ENCODE results near the gene PIM1. TPM values are rescaled to one million over a fixed set of nuclear protein-coding genes. Genes with fewer than 3 reads are reported as not detected.

Gene PIM1
- polyA plus RNA-seq, 1 experiment = 35.3 TPM

DNA sequence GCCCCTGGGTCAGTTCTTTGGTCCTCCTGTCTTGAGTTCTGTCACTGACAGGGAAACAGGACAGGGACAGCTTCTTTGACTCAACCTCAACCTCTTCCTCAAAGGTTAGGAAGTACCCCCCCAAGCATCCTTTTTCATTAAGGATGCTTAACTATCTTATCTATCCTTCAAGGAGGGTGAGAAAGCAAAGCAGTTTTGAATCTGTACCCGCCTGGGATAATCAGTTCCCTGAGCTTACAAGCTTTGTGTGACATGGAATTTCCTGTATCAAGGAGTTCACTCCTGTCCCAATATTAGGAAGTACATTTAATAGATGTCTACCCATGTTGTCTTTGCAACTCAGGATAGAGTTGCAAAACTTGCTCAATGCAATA is 31.1 kb upstream of the PIM1 start:
- Histone ChIP-seq H3K4me3 (ENCODE audit: low read depth, low read length) (no peak overlapping the region), H3K27me3 (ENCODE audit: control insufficient read depth, insufficient read depth, low read length) (no peaks in the 10 kb centered on the region), H3K9me3 (ENCODE audit: control insufficient read depth, insufficient read depth, low read length) (no peaks in the 10 kb centered on the region), H3K27ac (ENCODE audit: low read depth, low read length) (peak overlapping the region; percentile 92)
- TF ChIP-seq, protein P1, sequence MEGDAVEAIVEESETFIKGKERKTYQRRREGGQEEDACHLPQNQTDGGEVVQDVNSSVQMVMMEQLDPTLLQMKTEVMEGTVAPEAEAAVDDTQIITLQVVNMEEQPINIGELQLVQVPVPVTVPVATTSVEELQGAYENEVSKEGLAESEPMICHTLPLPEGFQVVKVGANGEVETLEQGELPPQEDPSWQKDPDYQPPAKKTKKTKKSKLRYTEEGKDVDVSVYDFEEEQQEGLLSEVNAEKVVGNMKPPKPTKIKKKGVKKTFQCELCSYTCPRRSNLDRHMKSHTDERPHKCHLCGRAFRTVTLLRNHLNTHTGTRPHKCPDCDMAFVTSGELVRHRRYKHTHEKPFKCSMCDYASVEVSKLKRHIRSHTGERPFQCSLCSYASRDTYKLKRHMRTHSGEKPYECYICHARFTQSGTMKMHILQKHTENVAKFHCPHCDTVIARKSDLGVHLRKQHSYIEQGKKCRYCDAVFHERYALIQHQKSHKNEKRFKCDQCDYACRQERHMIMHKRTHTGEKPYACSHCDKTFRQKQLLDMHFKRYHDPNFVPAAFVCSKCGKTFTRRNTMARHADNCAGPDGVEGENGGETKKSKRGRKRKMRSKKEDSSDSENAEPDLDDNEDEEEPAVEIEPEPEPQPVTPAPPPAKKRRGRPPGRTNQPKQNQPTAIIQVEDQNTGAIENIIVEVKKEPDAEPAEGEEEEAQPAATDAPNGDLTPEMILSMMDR (IDR thresholded peaks at IDR 0.05; ENCODE audit: low read depth, low read length) = no peak
- DNase-seq (ENCODE audit: low read depth, low spot score) = no peak
- CTCF ChIA-PET = no interaction called here
- POLR2A ChIA-PET = no interaction called here

GRCh38 chr6:37139230-37139962 is 30.6 kb upstream of the PIM1 start:
- ChIA-PET POLR2A (no interaction called here), CTCF (interaction anchor here (0.6 kb wide), 1 partner anchor 86 kb away, joined by 5 read pairs; no protein-coding TSS in a partner anchor)
- Histone ChIP-seq H3K27me3 (ENCODE audit: control insufficient read depth, insufficient read depth, low read length) (no peaks in the 10 kb centered on the region), H3K4me3 (ENCODE audit: low read depth, low read length) (no peak overlapping the region), H3K27ac (ENCODE audit: low read depth, low read length) (no peak overlapping the region), H3K9me3 (ENCODE audit: control insufficient read depth, insufficient read depth, low read length) (no peaks in the 10 kb centered on the region)
- no peak for DNase-seq (ENCODE audit: low read depth, low spot score)
- TF ChIP-seq, protein P1 (IDR thresholded peaks at IDR 0.05; ENCODE audit: low read depth, low read length) = no peak

- H3K9me3 ChIP-seq (ENCODE audit: control insufficient read depth, insufficient read depth, low read length) = no peaks in the 10 kb centered on the region
- DNase-seq (ENCODE audit: low read depth, low spot score) = no peak
- H3K4me3 ChIP-seq (ENCODE audit: low read depth, low read length) = no peak overlapping the region
- no peak overlapping the region for H3K27ac ChIP-seq (ENCODE audit: low read depth, low read length)
- TF ChIP-seq, protein P1 (IDR thresholded peaks at IDR 0.05; ENCODE audit: low read depth, low read length) = no peak
- no peaks in the 10 kb centered on the region for H3K27me3 ChIP-seq (ENCODE audit: control insufficient read depth, insufficient read depth, low read length)
- ChIA-PET POLR2A (interaction anchor here (0.6 to 0.9 kb wide), 2 partner anchors 29 to 38 kb away, joined by 3 to 6 read pairs; no protein-coding TSS in a partner anchor), CTCF (interaction anchor here (0.6 kb wide), 1 partner anchor 86 kb away, joined by 5 read pairs; no protein-coding TSS in a partner anchor)
Observed at GRCh38 chr6:37140145-37140544, 29.8 kb upstream of the PIM1 start.

GRCh38 chr6:37141281-37142049 is 28.5 kb upstream of the PIM1 start:
- ChIA-PET CTCF (interaction anchor here (0.6 to 0.9 kb wide), 2 partner anchors 83 to 112 kb away, joined by 3 to 7 read pairs; no protein-coding TSS in a partner anchor), POLR2A (interaction anchor here (0.7 to 1.5 kb wide), 4 partner anchors 29 to 578 kb away, joined by 4 to 12 read pairs (median 6); partner anchors contain the start of gene PIM1)
- no peaks in the 10 kb centered on the region for H3K9me3 ChIP-seq (ENCODE audit: control insufficient read depth, insufficient read depth, low read length)
- peak overlapping the region; percentile 59 for H3K27ac ChIP-seq (ENCODE audit: low read depth, low read length)
- no peak overlapping the region for H3K4me3 ChIP-seq (ENCODE audit: low read depth, low read length)
- no peaks in the 10 kb centered on the region for H3K27me3 ChIP-seq (ENCODE audit: control insufficient read depth, insufficient read depth, low read length)
- TF ChIP-seq, protein P1 (IDR thresholded peaks at IDR 0.05; ENCODE audit: low read depth, low read length) = no peak
- DNase-seq (ENCODE audit: low read depth, low spot score) = peak; percentile 54
